ENCODE measurements around the gene CHIC1. TPM values are rescaled to one million over a fixed set of nuclear protein-coding genes. Genes with fewer than 3 reads are reported as not detected.

CHIC1 gene
- total RNA-seq, 1 experiment from 2014 or later, result 3.8 TPM

DNA sequence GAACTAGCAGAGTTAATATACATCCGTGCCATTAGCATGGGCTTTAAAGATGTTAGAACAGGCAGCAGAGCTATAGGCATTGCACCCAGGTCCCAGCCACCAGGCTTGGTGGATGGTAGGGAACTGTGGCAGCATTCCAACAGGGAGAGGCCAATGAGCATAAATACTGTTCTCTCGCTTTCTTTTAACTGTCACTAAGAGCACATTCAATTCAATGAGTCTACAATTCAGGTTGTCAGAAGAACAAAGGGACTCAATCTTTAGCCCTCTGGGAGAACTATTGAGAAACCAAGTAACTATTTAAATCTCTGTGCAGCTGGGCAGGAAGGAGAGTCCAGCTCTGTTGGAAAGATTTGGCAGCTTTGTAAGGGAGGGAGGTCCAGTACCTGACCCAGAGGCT lies 165.6 kb downstream of the CHIC1 start:
- no peak for DNase-seq
- no peaks in the 10 kb centered on the region for H3K36me3 ChIP-seq (ENCODE audit: low read depth, low read length)
- POLR2A ChIA-PET (ENCODE audit: unreplicated experiment), result no interaction called here
- no peak overlapping the region for H2AFZ ChIP-seq (ENCODE audit: low read length)
- no peak overlapping the region for H3K4me3 ChIP-seq (ENCODE audit: low read length)
- TF ChIP-seq CTCF (conservative IDR thresholded peaks at IDR 0.05; ENCODE audit: low read depth, low read length) (no peak), EZH2phosphoT487 (IDR thresholded peaks at IDR 0.05; ENCODE audit: borderline replicate concordance, low read length) (no peak), EZH2 (IDR thresholded peaks at IDR 0.05; ENCODE audit: low read length, unreplicated experiment) (no peak)
- H3K4me1 ChIP-seq (ENCODE audit: insufficient read depth, low read length), result no peaks in the 10 kb centered on the region
- intact Hi-C loops (cut with micrococcal nuclease), result no loop called here
- no peaks in the 10 kb centered on the region for H3F3A ChIP-seq (ENCODE audit: low read length, unreplicated experiment)
- no peaks in the 10 kb centered on the region for H4K20me1 ChIP-seq (ENCODE audit: low read length)
- H3K9me2 ChIP-seq (replicated peaks; ENCODE audit: low read length), result no peaks in the 10 kb centered on the region
- no peaks in the 10 kb centered on the region for H3K79me2 ChIP-seq (ENCODE audit: low read length)
- CTCF ChIA-PET, result no interaction called here
- no peak overlapping the region for H3K27ac ChIP-seq (ENCODE audit: low read length)
- H3K27me3 ChIP-seq (ENCODE audit: low read length), result no peaks in the 10 kb centered on the region
- no peak overlapping the region for H3K9ac ChIP-seq (ENCODE audit: low read length)
- ATAC-seq, result no peak
- H3K9me3 ChIP-seq (ENCODE audit: low read length), result no peaks in the 10 kb centered on the region
- no TSS peak for BruUV-seq (replicated peaks)
- no peak overlapping the region for H3K4me2 ChIP-seq (ENCODE audit: low read length)

Other genes with a start within 250 kb of the CHIC1 start
- not detected in 2 replicates for gene CDX4, start 116.1 kb upstream of the CHIC1 start, total RNA-seq (2014; rRNA removed)

Measured in PC-3 (cell line).